Mesodermal cell (in vitro differentiated cells): ENCODE results near the gene ADAMTS8.
A peak's percentile ranks its signal among the peaks of the same experiment; 100 is the strongest.
"Not testable (repeated sequence)": the region's sequence is repeated elsewhere in the genome, so short reads cannot be mapped to it uniquely, and the experiment has no call there.

Experiments used
- H3K27ac ChIP-seq: 2 replicates; pipeline ENCODE4 v1.7.0; 2013; ENCODE audit warnings: mild to moderate bottlenecking, low read depth, low read length, moderate library complexity; ENCODE audit not compliant: severe bottlenecking
- H3K36me3 ChIP-seq: 2 replicates; pipeline ENCODE4 v1.7.1; 2013; ENCODE audit warnings: mild to moderate bottlenecking, low read length, moderate library complexity; ENCODE audit not compliant: control insufficient read depth, insufficient read depth
- H3K4me1 ChIP-seq: one replicate; pipeline ENCODE4 v1.7.1; 2013; ENCODE audit warnings: mild to moderate bottlenecking, low read length; ENCODE audit not compliant: insufficient read depth, control insufficient read depth, poor library complexity, severe bottlenecking
- H3K4me3 ChIP-seq: 2 replicates; pipeline ENCODE4 v1.7.0; 2013; ENCODE audit warnings: low read length, control low read depth, mild to moderate bottlenecking; ENCODE audit not compliant: insufficient read depth, poor library complexity, severe bottlenecking; ENCODE audit errors: extremely low read depth
- H3K9me3 ChIP-seq: 2 replicates; pipeline ENCODE4 v1.7.1; 2013; ENCODE audit warnings: mild to moderate bottlenecking, low read length, moderate library complexity; ENCODE audit not compliant: control insufficient read depth
- WGBS, 2 experiments: methylation state at CpG; one replicate each; pipeline ENCODE4 v1.1.5; 2013; ENCODE audit warnings: missing lambda C conversion rate in 2 of 2; ENCODE audit not compliant: insufficient coverage in 2 of 2; 5-methylcytosine and 5-hydroxymethylcytosine counted together

ADAMTS8 gene

GRCh38 chr11:130448416-130449309 is 20.3 kb upstream of the ADAMTS8 start, which contains the start of gene ADAMTS15:
TSS of gene ADAMTS15 (plus strand) at chr11:130448645. CDS start at chr11:130448974, 329 bp downstream.
- no peaks in the 10 kb centered on the region for H3K36me3 ChIP-seq
- H3K4me3 ChIP-seq = peak within 1 kb of the TSS; percentile 55
- H3K9me3 ChIP-seq = no peaks in the 10 kb centered on the region
- peaks cover 15% of the 10 kb centered on the region for H3K4me1 ChIP-seq
- peak within 1 kb of the TSS; percentile 29 for H3K27ac ChIP-seq
- 0 to 1% methylated on average over 61 to 67 of the region's 75 CpGs for whole genome bisulfite sequencing, 2 experiments

- WGBS, 2 experiments = 1 to 5% methylated on average over 7 to 8 of the region's 11 CpGs
- H3K27ac ChIP-seq = no peak overlapping the region
- H3K4me3 ChIP-seq = peak overlapping the region; percentile 55
- H3K4me1 ChIP-seq = peaks cover 15% of the 10 kb centered on the region
- H3K9me3 ChIP-seq = no peaks in the 10 kb centered on the region
- H3K36me3 ChIP-seq = no peaks in the 10 kb centered on the region
These were observed 19.6 kb upstream of the ADAMTS8 start for GRCh38 chr11:130448039-130448415.

GRCh38 chr11:130445788-130446187 is 17.4 kb upstream of the ADAMTS8 start:
- Histone ChIP-seq H3K27ac (no peak overlapping the region), H3K4me1 (peaks cover 10% of the 10 kb centered on the region), H3K9me3 (peaks cover 5% of the 10 kb centered on the region), H3K4me3 (no peak overlapping the region), H3K36me3 (no peaks in the 10 kb centered on the region)
- WGBS, 2 experiments = 94 to 95% methylated on average over 2 of the region's 3 CpGs

- peaks cover 6% of the 10 kb centered on the region for H3K9me3 ChIP-seq
- no peaks in the 10 kb centered on the region for H3K4me1 ChIP-seq
- H3K4me3 ChIP-seq = no peak overlapping the region
- WGBS, 2 experiments = 97% methylated on average over 3 of the region's 4 CpGs; no CpG with 5 or more reads in 1 of the 2 experiments
- H3K36me3 ChIP-seq = no peaks in the 10 kb centered on the region
- no peak overlapping the region for H3K27ac ChIP-seq
These were observed 14.3 kb upstream of the ADAMTS8 start for GRCh38 chr11:130442737-130443136.

- no peak overlapping the region for H3K4me3 ChIP-seq
- H3K36me3 ChIP-seq = no peaks in the 10 kb centered on the region
- H3K9me3 ChIP-seq = peaks cover 6% of the 10 kb centered on the region
- H3K27ac ChIP-seq = no peak overlapping the region
- WGBS, 2 experiments = 94% methylated on average over 1 of the region's 2 CpGs
- H3K4me1 ChIP-seq = no peaks in the 10 kb centered on the region
These were observed 13.3 kb upstream of the ADAMTS8 start for GRCh38 chr11:130441719-130442118.

GRCh38 chr11:130439876-130440275 is 11.5 kb upstream of the ADAMTS8 start:
- 89 to 94% methylated on average over 2 to 5 of the region's 6 CpGs for WGBS, 2 experiments

GRCh38 chr11:130439160-130439519 is 10.7 kb upstream of the ADAMTS8 start:
- WGBS, 2 experiments = 93 to 94% methylated on average over 3 to 4 of the region's 4 CpGs

More at GRCh38 chr11:130439876-130440275, 11.5 kb upstream of the ADAMTS8 start:
- Histone ChIP-seq H3K4me3 (no peak overlapping the region), H3K9me3 (peaks cover 6% of the 10 kb centered on the region), H3K4me1 (peaks cover 12% of the 10 kb centered on the region), H3K36me3 (no peaks in the 10 kb centered on the region), H3K27ac (no peak overlapping the region)

GRCh38 chr11:130438401-130439159 is 10.2 kb upstream of the ADAMTS8 start:
- H3K4me1 ChIP-seq = peaks cover 12% of the 10 kb centered on the region
- H3K27ac ChIP-seq, H3K9me3 ChIP-seq, H3K4me3 ChIP-seq, H3K36me3 ChIP-seq: not testable (repeated sequence)
- 89 to 94% methylated on average over 7 to 9 of the region's 10 CpGs for WGBS, 2 experiments

More at GRCh38 chr11:130439160-130439519, 10.7 kb upstream of the ADAMTS8 start:
- Histone ChIP-seq H3K4me3 (no peak overlapping the region), H3K4me1 (peaks cover 12% of the 10 kb centered on the region), H3K36me3 (no peaks in the 10 kb centered on the region), H3K9me3 (peaks cover 6% of the 10 kb centered on the region), H3K27ac (no peak overlapping the region)

GRCh38 chr11:130437848-130438247 is 9.4 kb upstream of the ADAMTS8 start:
- H3K27ac ChIP-seq = no peak overlapping the region
- WGBS, 2 experiments = 85 to 97% methylated on average over 6 of the region's 7 CpGs

GRCh38 chr11:130436171-130436570 is 7.8 kb upstream of the ADAMTS8 start:
- Histone ChIP-seq H3K4me3 (no peak overlapping the region), H3K27ac (no peak overlapping the region)
- 83 to 90% methylated on average over 1 to 2 of the region's 3 CpGs for WGBS, 2 experiments

More at GRCh38 chr11:130437848-130438247, 9.4 kb upstream of the ADAMTS8 start:
- Histone ChIP-seq H3K36me3 (no peaks in the 10 kb centered on the region), H3K9me3 (peaks cover 6% of the 10 kb centered on the region), H3K4me1 (peaks cover 12% of the 10 kb centered on the region), H3K4me3 (no peak overlapping the region)

More at GRCh38 chr11:130436171-130436570, 7.8 kb upstream of the ADAMTS8 start:
- no peaks in the 10 kb centered on the region for H3K36me3 ChIP-seq
- H3K4me1 ChIP-seq = peaks cover 12% of the 10 kb centered on the region
- H3K9me3 ChIP-seq = peaks cover 5% of the 10 kb centered on the region
